GM12892 (cell line): ENCODE results near the gene JUN.

Source experiments
- POLR2A ChIP-seq: IDR thresholded peaks from 2 replicates; pipeline ENCODE4 v1.6.1; 2011; ENCODE audit warnings: low read depth, low read length, control low read depth
- POLR2AphosphoS5 ChIP-seq: IDR thresholded peaks from 2 replicates; pipeline ENCODE4 v1.6.1; 2011; ENCODE audit warnings: low read depth, low read length, control low read depth

DNA sequence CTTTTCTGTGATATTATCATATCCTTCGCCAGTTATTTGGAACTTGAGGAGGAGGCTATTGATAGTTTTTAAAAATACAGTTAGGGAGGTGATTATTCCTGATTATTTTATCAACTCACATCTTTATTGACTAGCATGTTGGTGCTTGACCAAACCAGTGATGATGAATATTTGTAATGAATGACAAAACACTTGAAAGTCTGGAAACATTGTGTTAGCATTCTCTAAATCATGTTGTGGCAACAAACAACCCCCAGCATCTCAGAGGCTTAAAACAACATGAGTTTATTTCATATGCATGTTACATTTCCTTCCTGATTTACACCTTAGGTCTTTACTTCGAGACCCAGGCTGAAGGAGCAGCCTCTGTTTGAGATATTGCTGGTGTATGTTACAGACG lies 10.7 kb upstream of the JUN start:
- TF ChIP-seq POLR2AphosphoS5 (no peak), POLR2A (no peak)
